GM13976 (cell line): Measurements from ENCODE around the gene JAML.

Source experiments
- DNase-seq: peaks from one replicate; pipeline ENCODE4 v3.0.0; 2012; ENCODE audit warnings: low spot score
- in situ Hi-C: fragments of 300-500 bp; cut with MboI; formaldehyde crosslinking; loops from one replicate; pipeline ENCODE4 v1.12.0; 2022; ENCODE audit warnings: low sequenced_read_pairs, mixed read lengths, inconsistent platforms; ENCODE audit not compliant: unreplicated experiment
- TF ChIP-seq, protein P1 (sequence below): IDR thresholded peaks from 2 replicates; pipeline ENCODE4 v1.5.1; 2012; ENCODE audit warnings: borderline replicate concordance, mild to moderate bottlenecking; ENCODE audit not compliant: insufficient read depth; ENCODE audit errors: extremely low read depth, missing control alignments, control extremely low read depth

JAML gene

GRCh38 chr11:118263695-118264568 lies 39.1 kb upstream of the JAML start, which contains the start of gene MPZL2:
TSS of gene MPZL2 (minus strand) at chr11:118264297. CDS start at chr11:118264153, 144 bp downstream.
- in situ Hi-C loops: no loop called here
- DNase-seq: no peak
- TF ChIP-seq, protein P1, sequence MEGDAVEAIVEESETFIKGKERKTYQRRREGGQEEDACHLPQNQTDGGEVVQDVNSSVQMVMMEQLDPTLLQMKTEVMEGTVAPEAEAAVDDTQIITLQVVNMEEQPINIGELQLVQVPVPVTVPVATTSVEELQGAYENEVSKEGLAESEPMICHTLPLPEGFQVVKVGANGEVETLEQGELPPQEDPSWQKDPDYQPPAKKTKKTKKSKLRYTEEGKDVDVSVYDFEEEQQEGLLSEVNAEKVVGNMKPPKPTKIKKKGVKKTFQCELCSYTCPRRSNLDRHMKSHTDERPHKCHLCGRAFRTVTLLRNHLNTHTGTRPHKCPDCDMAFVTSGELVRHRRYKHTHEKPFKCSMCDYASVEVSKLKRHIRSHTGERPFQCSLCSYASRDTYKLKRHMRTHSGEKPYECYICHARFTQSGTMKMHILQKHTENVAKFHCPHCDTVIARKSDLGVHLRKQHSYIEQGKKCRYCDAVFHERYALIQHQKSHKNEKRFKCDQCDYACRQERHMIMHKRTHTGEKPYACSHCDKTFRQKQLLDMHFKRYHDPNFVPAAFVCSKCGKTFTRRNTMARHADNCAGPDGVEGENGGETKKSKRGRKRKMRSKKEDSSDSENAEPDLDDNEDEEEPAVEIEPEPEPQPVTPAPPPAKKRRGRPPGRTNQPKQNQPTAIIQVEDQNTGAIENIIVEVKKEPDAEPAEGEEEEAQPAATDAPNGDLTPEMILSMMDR: no peak

GRCh38 chr11:118263112-118263511 lies 38.3 kb upstream of the JAML start:
- no peak for DNase-seq
- in situ Hi-C loops: no loop called here
- TF ChIP-seq, protein P1: no peak

- in situ Hi-C loops: no loop called here
- DNase-seq: no peak
- TF ChIP-seq, protein P1: no peak
Measured at GRCh38 chr11:118260353-118260752, 35.5 kb upstream of the JAML start.

GRCh38 chr11:118259138-118259537 lies 34.3 kb upstream of the JAML start:
- TF ChIP-seq, protein P1: no peak
- DNase-seq: no peak
- in situ Hi-C loops: no loop called here

DNA sequence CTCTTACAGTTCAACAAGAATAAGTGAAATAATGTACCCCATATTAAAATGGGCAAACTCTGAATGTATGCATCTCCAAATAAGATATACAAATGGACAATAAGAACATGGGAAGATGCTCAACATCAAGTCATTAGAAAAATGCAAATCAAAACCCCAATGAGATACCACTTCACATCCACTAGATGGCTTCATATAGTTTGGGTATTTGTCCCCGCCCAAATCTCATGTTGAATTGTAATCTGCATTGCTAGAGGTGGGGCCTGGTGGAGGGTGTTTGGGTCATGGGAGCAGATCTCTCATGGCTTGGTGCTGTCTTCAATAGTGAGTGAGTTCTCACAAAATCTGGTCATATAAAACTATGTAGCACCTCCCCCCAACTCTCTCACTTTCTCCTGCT lies 33.6 kb upstream of the JAML start:
- DNase-seq: no peak
- in situ Hi-C loops: no loop called here
- TF ChIP-seq, protein P1: no peak

- in situ Hi-C loops: no loop called here
- no peak for DNase-seq
- TF ChIP-seq, protein P1: no peak
Measured at GRCh38 chr11:118252688-118253087, 27.9 kb upstream of the JAML start.
